Measurements from ENCODE around the gene FLNC. TPM values are rescaled to one million over a fixed set of nuclear protein-coding genes. Genes with fewer than 3 reads are reported as not detected.

FLNC gene
- total and polyA plus RNA-seq, 10 donors = 0.21 to 1.8 (median 0.66) TPM

DNA sequence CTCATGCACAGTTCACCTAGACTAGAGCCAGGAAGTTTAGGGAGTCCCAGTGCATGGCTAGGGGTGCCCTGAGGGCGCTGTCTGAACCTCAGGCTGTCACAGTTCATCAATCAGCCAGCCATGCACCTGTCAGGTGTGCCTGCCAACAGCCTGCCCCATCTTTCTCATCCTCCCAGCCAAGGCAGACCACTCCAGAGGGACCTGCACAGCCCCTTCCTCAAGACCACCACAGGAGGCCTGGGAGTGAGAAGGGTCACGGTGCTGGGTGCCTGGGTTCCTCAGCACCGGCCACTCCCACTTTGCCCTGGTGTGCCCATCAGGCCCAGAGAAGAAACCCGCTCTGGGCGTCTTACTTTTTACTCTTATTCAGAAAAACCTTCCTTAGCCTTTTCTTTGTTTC lies 40.8 kb downstream of the FLNC start:
- TF ChIP-seq, protein P1, sequence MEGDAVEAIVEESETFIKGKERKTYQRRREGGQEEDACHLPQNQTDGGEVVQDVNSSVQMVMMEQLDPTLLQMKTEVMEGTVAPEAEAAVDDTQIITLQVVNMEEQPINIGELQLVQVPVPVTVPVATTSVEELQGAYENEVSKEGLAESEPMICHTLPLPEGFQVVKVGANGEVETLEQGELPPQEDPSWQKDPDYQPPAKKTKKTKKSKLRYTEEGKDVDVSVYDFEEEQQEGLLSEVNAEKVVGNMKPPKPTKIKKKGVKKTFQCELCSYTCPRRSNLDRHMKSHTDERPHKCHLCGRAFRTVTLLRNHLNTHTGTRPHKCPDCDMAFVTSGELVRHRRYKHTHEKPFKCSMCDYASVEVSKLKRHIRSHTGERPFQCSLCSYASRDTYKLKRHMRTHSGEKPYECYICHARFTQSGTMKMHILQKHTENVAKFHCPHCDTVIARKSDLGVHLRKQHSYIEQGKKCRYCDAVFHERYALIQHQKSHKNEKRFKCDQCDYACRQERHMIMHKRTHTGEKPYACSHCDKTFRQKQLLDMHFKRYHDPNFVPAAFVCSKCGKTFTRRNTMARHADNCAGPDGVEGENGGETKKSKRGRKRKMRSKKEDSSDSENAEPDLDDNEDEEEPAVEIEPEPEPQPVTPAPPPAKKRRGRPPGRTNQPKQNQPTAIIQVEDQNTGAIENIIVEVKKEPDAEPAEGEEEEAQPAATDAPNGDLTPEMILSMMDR (IDR thresholded peaks at IDR 0.05 in 8 of 11, conservative IDR thresholded peaks at IDR 0.05 in 3 of 11) = no peak
- no peak for TF ChIP-seq POLR2AphosphoS5 (IDR thresholded peaks at IDR 0.05)
- DNase-seq = no peak
- Histone ChIP-seq H3K9me3 (no peaks in the 10 kb centered on the region), H3K4me1 (peaks cover 7 to 34% (median 21%) of the 10 kb centered on the region in 6 donors), H3K36me3 (peaks cover 0 to 12% (median 2%) of the 10 kb centered on the region in 6 donors), H3K27ac (no peak overlapping the region), H3K27me3 (replicated peaks in 1 of 7) (peaks cover 0 to 26% (median 19%) of the 10 kb centered on the region in 7 donors), H3K4me3 (no peak overlapping the region)
- 87 to 95% (median 93%) methylated on average over 5 of the region's 5 CpGs for WGBS, 5 donors
- intact Hi-C loops (cut with DNase I; ENCODE audit: low total_unique reads) = no loop called here

DNA sequence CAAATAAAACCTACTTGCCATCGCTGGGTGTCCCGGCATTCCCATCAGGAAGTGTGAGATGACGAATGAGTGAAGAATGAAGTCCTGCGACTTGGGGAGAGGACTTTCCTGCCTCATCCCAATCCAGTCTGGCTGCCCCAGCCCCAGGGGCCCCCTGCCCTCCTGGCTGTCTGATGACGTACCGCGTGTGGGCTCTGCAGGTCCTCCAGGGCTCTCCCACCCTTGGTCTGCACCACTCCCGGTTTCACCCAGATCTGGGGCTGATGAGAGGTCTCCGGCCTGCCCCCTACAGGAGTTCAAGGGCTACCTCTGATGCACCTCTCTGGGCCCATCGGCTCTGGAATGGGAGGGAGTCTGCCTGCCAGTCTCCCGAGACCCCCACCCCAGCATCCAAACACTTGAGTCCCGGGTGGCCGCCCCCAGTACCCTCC lies 42.2 kb downstream of the FLNC start:
- 77 to 83% (median 83%) methylated on average over 8 to 13 of the region's 13 CpGs for WGBS, 5 donors
- H3K27me3 ChIP-seq (replicated peaks in 1 of 7) = peaks cover 0 to 26% (median 19%) of the 10 kb centered on the region in 7 donors
- no peak for TF ChIP-seq POLR2AphosphoS5 (IDR thresholded peaks at IDR 0.05)
- DNase-seq = no peak
- intact Hi-C loops (cut with DNase I; ENCODE audit: low total_unique reads) = no loop called here
- no peaks in the 10 kb centered on the region for H3K36me3 ChIP-seq
- H3K4me3 ChIP-seq = no peak overlapping the region
- H3K27ac ChIP-seq = no peak overlapping the region
- peaks cover 7 to 33% (median 21%) of the 10 kb centered on the region in 6 donors for H3K4me1 ChIP-seq
- no peaks in the 10 kb centered on the region for H3K9me3 ChIP-seq

DNA sequence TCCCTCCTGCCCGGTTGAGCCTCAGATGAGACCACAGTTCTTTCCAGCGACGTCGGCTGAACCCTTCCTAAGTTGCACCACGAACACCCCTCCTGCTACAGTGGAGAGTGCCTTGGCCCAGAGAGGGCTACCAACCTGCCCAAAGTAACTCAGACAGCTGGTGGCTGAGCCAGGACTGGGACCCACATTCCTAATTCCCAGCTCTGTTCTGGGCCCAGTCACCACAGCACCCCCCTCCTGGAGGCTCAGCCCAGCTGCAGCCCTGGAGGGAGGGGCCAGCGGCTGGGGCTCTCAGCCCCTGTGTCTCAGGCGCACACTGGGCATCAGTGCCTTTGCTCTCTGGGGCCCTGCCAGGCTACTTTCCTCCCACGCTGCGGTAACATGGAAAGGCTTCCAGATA lies 43.0 kb downstream of the FLNC start:
- peaks cover 7 to 24% (median 20%) of the 10 kb centered on the region in 6 donors for H3K4me1 ChIP-seq
- TF ChIP-seq POLR2AphosphoS5 (IDR thresholded peaks at IDR 0.05) (no peak), POLR2A (IDR thresholded peaks at IDR 0.05) (no peak)
- TF ChIP-seq, protein P1 (IDR thresholded peaks at IDR 0.05 in 8 of 11, conservative IDR thresholded peaks at IDR 0.05 in 3 of 11) = no peak
- H3K27ac ChIP-seq = no peak overlapping the region
- H3K4me3 ChIP-seq = no peak overlapping the region
- no peaks in the 10 kb centered on the region for H3K9me3 ChIP-seq
- WGBS, 5 donors = 83 to 94% (median 89%) methylated on average over 8 to 9 of the region's 9 CpGs
- peaks cover 0 to 26% (median 19%) of the 10 kb centered on the region in 7 donors for H3K27me3 ChIP-seq (replicated peaks in 1 of 7)
- no peak for DNase-seq
- no peaks in the 10 kb centered on the region for H3K36me3 ChIP-seq
- intact Hi-C loops (cut with DNase I; ENCODE audit: low total_unique reads) = no loop called here

DNA sequence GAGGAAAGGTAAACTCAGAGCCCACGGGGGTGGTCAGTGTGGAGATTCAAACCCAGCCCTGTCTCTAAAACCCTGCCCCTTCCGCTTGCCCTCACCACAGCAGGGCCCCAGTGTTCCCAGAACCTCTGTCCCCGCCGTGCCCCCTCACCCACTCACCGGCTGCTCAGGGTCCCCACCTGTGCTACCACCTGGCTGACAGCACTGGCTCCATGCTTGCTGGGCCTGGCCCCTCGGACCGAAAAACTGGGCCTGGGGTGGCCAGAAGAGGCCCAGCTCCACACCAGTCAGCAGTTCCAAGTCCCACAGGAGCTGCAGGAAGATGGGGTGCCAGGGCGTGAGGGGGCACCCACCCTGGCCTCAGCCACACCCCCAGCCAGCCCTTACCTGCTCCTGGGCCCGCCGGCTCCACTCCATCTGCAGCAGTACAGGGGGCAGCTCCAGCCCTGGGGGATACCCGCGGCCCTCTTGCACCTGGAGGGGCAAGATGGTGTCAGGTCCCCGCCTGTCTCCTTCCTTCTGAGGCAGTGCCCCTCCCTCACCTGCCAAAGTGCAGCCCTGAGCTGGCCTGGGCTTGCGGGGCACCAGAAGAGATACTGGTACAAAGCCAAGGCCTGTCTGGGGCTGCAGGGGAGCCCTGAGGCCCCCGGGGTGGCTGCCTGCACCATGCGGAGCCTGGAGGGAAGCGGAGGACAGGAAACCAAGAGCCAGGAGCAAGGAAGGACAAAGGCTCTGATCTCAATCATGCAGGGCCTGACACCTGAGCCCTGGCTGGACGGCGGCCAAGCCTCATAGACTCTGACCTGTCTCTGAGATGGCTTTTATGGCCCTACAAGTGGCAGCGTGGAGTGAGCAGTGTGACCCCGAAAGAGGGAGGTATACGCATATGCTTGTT lies 44.2 kb downstream of the FLNC start:
- Histone ChIP-seq H3K27me3 (replicated peaks in 1 of 7) (peaks cover 0 to 20% (median 13%) of the 10 kb centered on the region in 7 donors), H3K4me3 (no peak overlapping the region), H3K27ac (no peak overlapping the region), H3K4me1 (peaks cover 0 to 13% (median 10%) of the 10 kb centered on the region in 6 donors), H3K9me3 (no peaks in the 10 kb centered on the region), H3K36me3 (no peaks in the 10 kb centered on the region)
- intact Hi-C loops (cut with DNase I; ENCODE audit: low total_unique reads) = no loop called here
- TF ChIP-seq POLR2A (IDR thresholded peaks at IDR 0.05) = no peak
- DNase-seq = peak; percentile 59
- WGBS, 5 donors = 82 to 88% (median 84%) methylated on average over 16 to 22 of the region's 22 CpGs

DNA sequence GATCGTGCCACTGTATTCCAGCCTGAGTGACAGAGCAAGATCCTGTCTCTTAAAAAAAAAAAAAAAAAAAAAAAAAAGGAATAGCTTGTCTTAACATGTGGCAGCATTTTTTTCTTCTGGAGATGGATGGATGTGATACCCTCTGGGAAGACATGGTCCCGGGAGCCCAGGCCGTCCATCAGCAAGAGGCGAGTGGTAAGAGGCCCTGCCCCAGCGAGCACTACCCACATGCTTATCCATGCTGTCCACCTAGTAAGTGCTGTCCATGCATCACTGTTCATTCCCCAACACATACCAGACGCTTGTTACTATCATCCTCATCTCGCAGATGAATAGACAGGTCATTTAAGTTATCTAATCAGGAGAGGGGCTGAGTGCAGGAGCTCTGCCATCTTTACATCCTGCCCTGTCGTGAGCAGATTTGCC lies 45.3 kb downstream of the FLNC start:
- DNase-seq = peak; percentile 66
- Histone ChIP-seq H3K27me3 (replicated peaks in 1 of 7) (peaks cover 0 to 9% (median 2%) of the 10 kb centered on the region in 7 donors), H3K4me3 (no peak overlapping the region), H3K36me3 (no peaks in the 10 kb centered on the region), H3K4me1 (peaks cover 0 to 1% (median 0%) of the 10 kb centered on the region in 6 donors), H3K27ac (no peak overlapping the region), H3K9me3 (no peaks in the 10 kb centered on the region)
- WGBS, 5 donors = 73 to 90% (median 80%) methylated on average over 8 of the region's 8 CpGs
- intact Hi-C loops (cut with DNase I; ENCODE audit: low total_unique reads) = no loop called here
- TF ChIP-seq, protein P1 (IDR thresholded peaks at IDR 0.05 in 8 of 11, conservative IDR thresholded peaks at IDR 0.05 in 3 of 11) = no peak
- TF ChIP-seq POLR2AphosphoS5 (IDR thresholded peaks at IDR 0.05) (no peak), POLR2A (IDR thresholded peaks at IDR 0.05) (no peak)
